ENCODE measurements around the gene ILK.
A peak's percentile ranks its signal among the peaks of the same experiment; 100 is the strongest.

Gene ILK

DNA sequence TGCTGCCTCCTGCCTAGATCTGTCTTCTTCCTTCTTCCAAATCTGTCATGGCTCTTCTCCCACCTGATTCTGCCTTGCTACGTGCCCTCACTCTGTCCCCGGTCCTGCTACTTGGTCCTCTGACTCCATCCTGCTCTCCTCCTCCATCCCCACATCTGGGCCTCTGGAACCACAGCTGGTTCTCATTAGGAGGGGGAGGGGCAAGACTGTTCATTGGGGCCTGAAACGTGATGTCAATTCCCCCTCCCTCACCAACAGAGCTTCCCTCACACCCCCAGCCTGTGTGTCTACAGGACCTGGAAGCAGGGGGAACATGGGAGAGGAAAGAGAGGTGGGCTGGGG lies 43.0 kb downstream of the ILK start:
- Histone ChIP-seq H3K4me3 (ENCODE audit: low read length) (no peak overlapping the region), H3K27ac (ENCODE audit: low read depth, low read length) (no peak overlapping the region), H3K9me3 (ENCODE audit: insufficient read depth, low read depth, low read length) (no peaks in the 10 kb centered on the region), H3K4me1 (ENCODE audit: insufficient read depth, low read length) (peaks cover 8% of the 10 kb centered on the region), H3K27me3 (ENCODE audit: insufficient read depth, low read length) (no peaks in the 10 kb centered on the region), H3K9ac (ENCODE audit: low read depth, low read length) (no peak overlapping the region), H3K36me3 (ENCODE audit: insufficient read depth, low read length) (no peaks in the 10 kb centered on the region)
- WGBS: 75% methylated on average over 2 of the region's 3 CpGs

DNA sequence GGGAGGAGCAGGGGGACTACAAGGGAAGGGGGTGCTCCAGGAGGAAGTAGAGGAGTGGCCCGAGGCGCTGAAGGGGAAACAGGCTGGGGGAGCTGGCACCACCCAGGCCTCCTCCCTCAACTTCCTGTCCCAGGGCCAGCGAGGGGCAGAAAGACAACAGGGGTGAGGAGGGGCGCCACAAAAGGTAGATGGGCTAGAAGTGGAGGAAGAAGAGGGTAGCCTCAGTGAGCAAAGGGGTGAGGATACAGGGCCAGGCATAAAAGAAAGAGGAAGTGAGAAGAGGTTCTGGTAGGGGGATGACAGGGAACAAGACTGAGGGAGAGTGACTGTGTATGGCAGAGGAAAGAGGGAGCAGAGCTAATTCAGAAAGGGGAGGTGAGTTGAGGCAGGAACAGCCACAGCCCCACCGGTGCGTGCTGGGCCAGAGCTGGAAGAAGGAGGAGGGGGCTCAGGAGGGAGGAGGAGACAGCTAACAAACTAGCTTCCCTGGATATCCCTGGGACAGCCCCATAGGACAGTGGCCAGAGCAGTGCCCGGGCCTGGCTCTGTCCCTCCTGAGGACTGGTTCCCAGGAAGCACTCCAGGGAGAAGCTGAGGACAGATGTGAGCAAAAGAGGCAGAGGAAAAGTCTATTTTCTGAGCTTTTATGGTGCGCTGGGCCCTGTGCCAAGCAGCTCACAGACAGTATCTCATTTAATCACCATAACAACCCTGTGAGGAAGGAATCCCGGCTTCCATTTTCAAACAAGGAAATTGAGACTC lies 43.5 kb downstream of the ILK start:
- H3K4me3 ChIP-seq (ENCODE audit: low read length): no peak overlapping the region
- H3K9me3 ChIP-seq (ENCODE audit: insufficient read depth, low read depth, low read length): no peaks in the 10 kb centered on the region
- 67% methylated on average over 9 of the region's 9 CpGs for WGBS
- H3K36me3 ChIP-seq (ENCODE audit: insufficient read depth, low read length): no peaks in the 10 kb centered on the region
- H3K4me1 ChIP-seq (ENCODE audit: insufficient read depth, low read length): peaks cover 8% of the 10 kb centered on the region
- no peak overlapping the region for H3K27ac ChIP-seq (ENCODE audit: low read depth, low read length)
- no peaks in the 10 kb centered on the region for H3K27me3 ChIP-seq (ENCODE audit: insufficient read depth, low read length)
- H3K9ac ChIP-seq (ENCODE audit: low read depth, low read length): no peak overlapping the region

DNA sequence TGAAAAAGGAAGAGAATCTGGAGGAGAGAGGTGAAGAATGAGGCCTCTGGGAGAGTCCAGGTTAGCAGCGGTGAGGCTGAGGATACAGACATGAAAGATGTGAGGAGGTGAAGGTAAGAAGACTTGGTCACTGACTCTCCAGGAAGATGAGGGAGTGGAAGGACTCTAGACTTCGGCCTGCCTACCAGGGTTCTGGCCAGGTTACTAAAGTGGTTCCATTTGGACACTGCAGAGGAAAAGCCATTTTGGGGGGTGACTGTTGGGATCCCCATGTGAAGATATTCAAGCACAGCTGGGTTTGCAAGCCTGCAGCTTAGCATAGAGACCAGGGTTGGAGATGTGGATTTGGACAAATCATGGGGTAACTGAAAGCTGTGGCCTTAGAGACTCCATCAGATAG lies 44.3 kb downstream of the ILK start:
- 92% methylated on average over 2 of the region's 2 CpGs for WGBS
- Histone ChIP-seq H3K4me3 (ENCODE audit: low read length) (no peak overlapping the region), H3K27ac (ENCODE audit: low read depth, low read length) (no peak overlapping the region), H3K9me3 (ENCODE audit: insufficient read depth, low read depth, low read length) (no peaks in the 10 kb centered on the region), H3K36me3 (ENCODE audit: insufficient read depth, low read length) (no peaks in the 10 kb centered on the region), H3K4me1 (ENCODE audit: insufficient read depth, low read length) (peaks cover 8% of the 10 kb centered on the region), H3K27me3 (ENCODE audit: insufficient read depth, low read length) (peaks cover 6% of the 10 kb centered on the region), H3K9ac (ENCODE audit: low read depth, low read length) (no peak overlapping the region)

DNA sequence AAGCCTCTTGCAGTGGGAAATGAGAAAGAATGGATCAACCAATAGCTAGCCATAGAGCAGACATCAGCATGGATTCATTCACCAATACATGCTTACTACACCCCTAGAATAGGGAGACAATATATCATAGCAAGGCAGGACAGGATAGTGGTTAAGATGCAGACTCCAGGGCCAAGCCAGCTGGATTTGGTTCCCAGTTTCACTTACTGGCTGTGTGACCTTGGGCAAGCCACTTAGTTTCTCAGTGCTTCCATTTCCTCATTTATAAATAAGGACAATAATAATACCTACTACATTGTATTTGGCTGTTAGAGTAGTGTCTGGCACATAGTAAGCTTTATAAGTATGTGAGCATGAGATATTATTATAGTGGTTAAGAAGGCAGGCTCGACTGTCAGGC lies 44.9 kb downstream of the ILK start:
- Histone ChIP-seq H3K27ac (ENCODE audit: low read depth, low read length) (no peak overlapping the region), H3K27me3 (ENCODE audit: insufficient read depth, low read length) (peaks cover 11% of the 10 kb centered on the region), H3K9me3 (ENCODE audit: insufficient read depth, low read depth, low read length) (no peaks in the 10 kb centered on the region), H3K4me1 (ENCODE audit: insufficient read depth, low read length) (peaks cover 8% of the 10 kb centered on the region), H3K4me3 (ENCODE audit: low read length) (no peak overlapping the region), H3K9ac (ENCODE audit: low read depth, low read length) (no peak overlapping the region), H3K36me3 (ENCODE audit: insufficient read depth, low read length) (no peaks in the 10 kb centered on the region)
- WGBS: 90% methylated on average over 1 of the region's 1 CpG

DNA sequence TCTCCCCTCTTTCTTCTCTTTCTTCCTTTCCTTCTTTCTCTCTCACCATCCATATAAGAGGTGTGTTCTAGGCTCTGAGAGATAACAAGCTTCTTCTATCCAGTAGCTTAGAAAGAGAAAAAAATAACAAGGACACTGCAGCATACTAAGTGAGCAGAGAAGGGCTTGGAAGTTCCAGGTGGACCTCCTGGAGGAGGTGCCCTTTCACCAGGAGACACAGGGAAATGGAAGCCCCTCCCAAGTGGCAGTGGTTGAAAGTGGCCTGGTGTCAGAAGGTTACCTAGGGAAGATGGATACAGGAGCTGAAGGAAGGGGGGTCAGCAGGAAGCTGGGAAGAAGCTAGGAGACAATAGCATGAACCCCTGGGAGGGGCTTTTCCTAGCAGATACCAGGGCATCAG lies 46.5 kb downstream of the ILK start:
- H3K4me1 ChIP-seq (ENCODE audit: insufficient read depth, low read length): peaks cover 8% of the 10 kb centered on the region
- no peaks in the 10 kb centered on the region for H3K36me3 ChIP-seq (ENCODE audit: insufficient read depth, low read length)
- H3K27me3 ChIP-seq (ENCODE audit: insufficient read depth, low read length): peaks cover 24% of the 10 kb centered on the region
- H3K4me3 ChIP-seq (ENCODE audit: low read length): no peak overlapping the region
- H3K27ac ChIP-seq (ENCODE audit: low read depth, low read length): no peak overlapping the region
- H3K9me3 ChIP-seq (ENCODE audit: insufficient read depth, low read depth, low read length): no peaks in the 10 kb centered on the region
- H3K9ac ChIP-seq (ENCODE audit: low read depth, low read length): no peak overlapping the region

DNA sequence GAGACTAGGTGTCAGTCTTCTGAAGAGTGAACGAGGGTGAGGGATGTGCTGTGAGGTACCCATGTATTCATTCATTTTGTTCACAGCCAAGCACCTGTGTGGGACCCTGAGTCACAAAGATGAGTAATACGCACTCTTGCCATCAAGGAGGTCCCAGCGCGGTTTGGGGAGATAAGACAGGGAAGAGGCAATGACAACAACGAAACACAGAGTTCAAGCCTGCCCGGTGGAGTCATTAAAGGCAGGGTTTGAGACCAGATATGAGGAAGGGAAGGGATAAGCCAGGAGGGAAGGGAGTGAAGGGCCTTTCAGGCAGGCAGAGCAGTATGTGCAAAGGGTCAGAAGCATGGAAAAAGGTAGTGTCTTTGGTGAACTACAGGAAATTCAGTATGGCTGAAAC lies 47.4 kb downstream of the ILK start:
- Histone ChIP-seq H3K27ac (ENCODE audit: low read depth, low read length) (no peak overlapping the region), H3K9me3 (ENCODE audit: insufficient read depth, low read depth, low read length) (no peaks in the 10 kb centered on the region), H3K36me3 (ENCODE audit: insufficient read depth, low read length) (no peaks in the 10 kb centered on the region), H3K9ac (ENCODE audit: low read depth, low read length) (no peak overlapping the region), H3K4me3 (ENCODE audit: low read length) (no peak overlapping the region), H3K4me1 (ENCODE audit: insufficient read depth, low read length) (peaks cover 8% of the 10 kb centered on the region), H3K27me3 (ENCODE audit: insufficient read depth, low read length) (peaks cover 28% of the 10 kb centered on the region)
- 90% methylated on average over 6 of the region's 6 CpGs for WGBS

DNA sequence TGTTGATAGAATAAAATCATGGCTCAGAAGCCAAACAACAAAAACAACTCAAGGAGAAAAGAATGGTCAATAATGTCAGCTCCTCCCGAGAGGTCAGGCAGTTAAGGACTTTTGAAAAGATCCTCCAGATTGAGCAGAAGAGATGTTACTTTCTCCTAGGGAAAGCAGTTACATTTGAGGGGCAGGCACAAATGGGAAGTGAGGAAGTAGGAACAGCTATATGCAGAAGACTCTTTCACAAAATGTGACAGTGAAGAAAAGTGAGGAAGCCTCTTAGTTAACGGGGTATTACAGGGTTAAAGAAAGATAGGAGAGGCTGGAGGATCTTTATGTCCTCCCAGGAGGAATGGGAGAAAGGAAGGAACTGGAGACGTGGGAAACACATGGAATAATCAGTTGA lies 48.6 kb downstream of the ILK start:
- Histone ChIP-seq H3K27me3 (ENCODE audit: insufficient read depth, low read length) (peaks cover 40% of the 10 kb centered on the region), H3K9me3 (ENCODE audit: insufficient read depth, low read depth, low read length) (no peaks in the 10 kb centered on the region), H3K4me3 (ENCODE audit: low read length) (no peak overlapping the region)

DNA sequence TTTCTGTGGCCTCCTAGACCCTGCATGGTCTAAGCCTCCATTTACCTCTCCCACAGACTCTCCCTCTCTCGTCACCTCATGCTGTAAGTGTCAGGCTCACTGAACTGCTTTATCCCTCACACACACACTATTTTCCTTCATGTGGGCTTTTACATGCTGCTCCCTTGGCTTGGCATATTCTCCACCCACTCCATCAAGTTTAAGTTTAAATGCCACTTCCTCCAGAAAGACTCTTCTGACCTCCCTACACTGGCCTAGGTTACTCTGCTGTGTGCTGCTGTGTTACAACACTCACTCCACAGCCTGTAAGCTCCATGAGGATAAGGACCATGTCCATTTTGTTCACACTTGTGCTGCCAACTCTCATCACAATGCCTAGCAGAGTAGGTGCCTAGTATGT lies 49.5 kb downstream of the ILK start:
- Histone ChIP-seq H3K4me1 (ENCODE audit: insufficient read depth, low read length) (peaks cover 9% of the 10 kb centered on the region; the same call in 1 of the 2 replicates), H3K27ac (ENCODE audit: low read depth, low read length) (no peak overlapping the region), H3K9me3 (ENCODE audit: insufficient read depth, low read depth, low read length) (no peaks in the 10 kb centered on the region), H3K36me3 (ENCODE audit: insufficient read depth, low read length) (no peaks in the 10 kb centered on the region), H3K9ac (ENCODE audit: low read depth, low read length) (no peak overlapping the region), H3K27me3 (ENCODE audit: insufficient read depth, low read length) (peaks cover 49% of the 10 kb centered on the region), H3K4me3 (ENCODE audit: low read length) (no peak overlapping the region)
- WGBS: 90% methylated on average over 1 of the region's 1 CpG

More for the DNA sequence above, 48.6 kb downstream of the ILK start:
- H3K4me1 ChIP-seq (ENCODE audit: insufficient read depth, low read length): peaks cover 11% of the 10 kb centered on the region
- H3K27ac ChIP-seq (ENCODE audit: low read depth, low read length): no peak overlapping the region
- WGBS: 83% methylated on average over 3 of the region's 3 CpGs
- no peak overlapping the region for H3K9ac ChIP-seq (ENCODE audit: low read depth, low read length)
- H3K36me3 ChIP-seq (ENCODE audit: insufficient read depth, low read length): no peaks in the 10 kb centered on the region

DNA sequence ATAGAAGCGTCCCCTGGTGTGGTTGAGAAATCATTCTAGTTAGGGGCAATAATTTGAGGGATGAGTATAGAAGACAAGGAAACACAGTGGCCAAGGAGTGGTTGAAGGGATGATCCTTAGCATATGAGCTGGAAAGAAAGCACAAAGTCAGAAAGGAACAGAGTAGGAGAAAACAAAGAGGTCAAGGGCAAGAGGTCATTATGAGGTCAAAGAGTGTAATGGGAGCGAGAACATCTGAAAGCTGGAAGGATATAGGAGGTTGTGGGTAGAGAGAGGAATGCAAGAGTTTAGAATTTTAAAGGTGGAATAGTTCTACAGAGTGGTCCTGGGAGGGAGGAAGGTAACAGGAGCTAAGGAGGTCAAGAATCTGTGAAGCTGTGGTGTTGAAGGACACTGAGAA lies 50.1 kb downstream of the ILK start:
- no peak overlapping the region for H3K27ac ChIP-seq (ENCODE audit: low read depth, low read length)
- H3K4me1 ChIP-seq (ENCODE audit: insufficient read depth, low read length): peaks cover 9% of the 10 kb centered on the region; the same call in 1 of the 2 replicates
- no peaks in the 10 kb centered on the region for H3K36me3 ChIP-seq (ENCODE audit: insufficient read depth, low read length)
- no peak overlapping the region for H3K4me3 ChIP-seq (ENCODE audit: low read length)
- no peak overlapping the region for H3K9ac ChIP-seq (ENCODE audit: low read depth, low read length)
- no peaks in the 10 kb centered on the region for H3K9me3 ChIP-seq (ENCODE audit: insufficient read depth, low read depth, low read length)
- peaks cover 51% of the 10 kb centered on the region for H3K27me3 ChIP-seq (ENCODE audit: insufficient read depth, low read length)
- WGBS: 90% methylated on average over 2 of the region's 2 CpGs

DNA sequence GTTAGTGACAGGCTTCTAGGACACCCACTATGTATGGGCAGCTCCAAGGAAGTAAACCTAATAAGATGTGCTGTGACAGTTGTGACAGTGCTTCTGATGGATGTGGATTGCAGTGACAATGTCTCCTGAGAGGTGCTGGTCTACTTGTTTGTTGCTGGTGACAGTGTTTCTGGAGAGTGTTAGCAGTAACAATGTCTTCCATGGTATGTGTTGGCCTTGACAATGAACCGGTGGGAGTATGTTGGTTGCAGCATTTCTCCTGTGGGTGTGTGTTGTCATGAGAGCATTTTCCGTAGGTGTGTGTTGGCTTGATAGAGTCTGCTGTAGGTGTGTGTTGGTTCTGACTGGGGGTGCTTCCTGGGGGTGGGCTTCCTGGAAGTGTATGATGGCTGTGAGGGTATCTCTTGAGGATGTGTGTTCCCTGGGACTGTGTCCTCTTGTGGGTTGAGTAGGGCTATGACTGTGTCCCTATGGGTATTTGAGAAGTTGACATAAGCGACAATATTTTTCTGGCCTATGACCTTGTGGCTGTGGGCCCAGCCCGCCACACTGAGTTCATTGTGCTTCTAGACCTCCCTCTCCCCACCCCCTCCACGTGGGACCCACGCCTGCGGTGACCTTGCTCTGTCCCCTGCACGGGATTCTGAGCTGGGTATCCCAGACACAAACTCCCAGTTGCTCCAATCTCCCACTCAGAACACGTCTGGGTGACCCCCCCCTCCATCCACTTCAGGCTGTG lies 50.9 kb downstream of the ILK start:
- peaks cover 56% of the 10 kb centered on the region for H3K27me3 ChIP-seq (ENCODE audit: insufficient read depth, low read length)
- H3K27ac ChIP-seq (ENCODE audit: low read depth, low read length): no peak overlapping the region
- 74% methylated on average over 9 of the region's 9 CpGs for WGBS
- H3K9me3 ChIP-seq (ENCODE audit: insufficient read depth, low read depth, low read length): no peaks in the 10 kb centered on the region
- peak overlapping the region; percentile 51 for H3K4me3 ChIP-seq (ENCODE audit: low read length)
- peak overlapping the region; percentile 58; the same call in 1 of the 2 replicates for H3K9ac ChIP-seq (ENCODE audit: low read depth, low read length)
- peaks cover 9% of the 10 kb centered on the region; the same call in 1 of the 2 replicates for H3K4me1 ChIP-seq (ENCODE audit: insufficient read depth, low read length)
- H3K36me3 ChIP-seq (ENCODE audit: insufficient read depth, low read length): no peaks in the 10 kb centered on the region

DNA sequence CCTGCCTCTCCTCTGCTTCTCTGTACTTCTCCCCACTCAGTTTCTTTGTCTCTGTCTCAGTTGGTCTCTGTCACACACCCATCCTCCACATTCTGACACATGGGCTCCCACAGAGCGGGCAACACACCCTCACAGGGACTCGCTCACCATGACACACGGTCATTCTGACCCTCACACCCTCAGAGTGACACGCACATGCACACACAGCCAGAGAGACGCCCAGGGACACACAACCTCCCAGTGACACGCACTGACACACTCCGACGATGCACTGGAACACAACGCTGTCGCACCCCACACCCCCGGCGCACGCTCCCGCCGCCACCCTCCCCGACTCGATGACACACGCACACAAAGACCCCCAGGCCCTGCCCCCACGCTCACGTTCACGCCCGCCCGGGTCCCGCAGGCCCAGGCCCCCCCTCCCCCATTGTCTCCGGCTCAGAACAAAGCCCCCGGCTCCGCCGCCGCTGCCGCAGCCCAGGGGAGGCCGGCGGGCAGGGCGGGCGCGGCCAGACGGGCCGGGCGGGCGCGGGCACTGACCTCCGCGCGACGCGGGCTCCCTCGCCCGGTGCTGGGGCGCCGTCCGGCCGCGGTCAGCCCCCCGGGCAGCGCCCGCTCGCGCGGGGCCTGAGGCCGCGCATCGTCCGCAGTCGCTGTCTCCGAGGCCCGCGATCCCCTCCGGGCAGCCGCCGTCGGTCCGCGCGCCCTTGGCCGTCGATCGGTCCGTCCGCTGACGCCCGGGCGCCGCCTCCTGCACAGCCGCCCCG lies 51.6 kb downstream of the ILK start:
- Histone ChIP-seq H3K4me3 (ENCODE audit: low read length) (peak overlapping the region; percentile 51), H3K4me1 (ENCODE audit: insufficient read depth, low read length) (peaks cover 9% of the 10 kb centered on the region; the same call in 1 of the 2 replicates), H3K9ac (ENCODE audit: low read depth, low read length) (peak overlapping the region; percentile 59), H3K36me3 (ENCODE audit: insufficient read depth, low read length) (no peaks in the 10 kb centered on the region), H3K27ac (ENCODE audit: low read depth, low read length) (no peak overlapping the region), H3K27me3 (ENCODE audit: insufficient read depth, low read length) (peaks cover 56% of the 10 kb centered on the region), H3K9me3 (ENCODE audit: insufficient read depth, low read depth, low read length) (no peaks in the 10 kb centered on the region)
- 2% methylated on average over 79 of the region's 84 CpGs for WGBS

Data from HUES64 (cell line).